RWPE2 (cell line): ENCODE measurements around the gene NAXE.

Source experiments
- ATAC-seq: fragments of 200-7000 bp; cut with Tn5 transposase; 3 replicates; pipeline ENCODE4 v1.9.1; 2021; ENCODE audit warnings: low read depth
- DNase-seq: peaks from one replicate; pipeline ENCODE4 v3.0.0-alpha.2; 2020; ENCODE audit warnings: low spot score
- H3K27ac ChIP-seq: fragments of 450-650 bp; 2 replicates; pipeline ENCODE4 v1.5.1; 2017; ENCODE audit warnings: mild to moderate bottlenecking; ENCODE audit not compliant: poor library complexity, severe bottlenecking
- H3K27me3 ChIP-seq: fragments of 250-450 bp; sonication (Bioruptor Pico); 2 replicates; pipeline ENCODE4 v1.5.1; 2021; ENCODE audit warnings: mild to moderate bottlenecking, moderate library complexity; ENCODE audit not compliant: insufficient read depth, poor library complexity, severe bottlenecking
- H3K36me3 ChIP-seq: fragments of 250-450 bp; sonication (Bioruptor Pico); 2 replicates; pipeline ENCODE4 v1.5.1; 2020; ENCODE audit warnings: low read depth, mild to moderate bottlenecking, moderate library complexity
- H3K4me1 ChIP-seq: fragments of 250-450 bp; sonication (Bioruptor Pico); 2 replicates; pipeline ENCODE4 v1.5.1; 2021; ENCODE audit warnings: mild to moderate bottlenecking, moderate library complexity; ENCODE audit not compliant: insufficient read depth, poor library complexity, severe bottlenecking
- H3K4me3 ChIP-seq: fragments of 250-450 bp; sonication (Bioruptor Pico); 2 replicates; pipeline ENCODE4 v1.5.1; 2021; ENCODE audit warnings: mild to moderate bottlenecking, moderate library complexity; ENCODE audit not compliant: severe bottlenecking
- H3K9me3 ChIP-seq: fragments of 250-450 bp; sonication (Bioruptor Pico); 2 replicates; pipeline ENCODE4 v1.5.1; 2021; ENCODE audit warnings: mild to moderate bottlenecking, moderate library complexity; ENCODE audit not compliant: severe bottlenecking
- CTCF ChIP-seq: fragments of 450-650 bp; IDR thresholded peaks from one replicate; pipeline ENCODE4 v1.5.1; 2017; ENCODE audit warnings: mild to moderate bottlenecking, moderate library complexity; ENCODE audit not compliant: poor library complexity, severe bottlenecking

The NAXE gene

GRCh38 chr1:156638189-156638985 lies 46.8 kb downstream of the NAXE start:
- peaks cover 76% of the 10 kb centered on the region for H3K27me3 ChIP-seq

GRCh38 chr1:156639601-156640101 lies 48.1 kb downstream of the NAXE start:
- no peak for DNase-seq
- TF ChIP-seq CTCF: no peak
- H3K27ac ChIP-seq: no peak overlapping the region
- H3K36me3 ChIP-seq: no peaks in the 10 kb centered on the region
- peaks cover 87% of the 10 kb centered on the region for H3K27me3 ChIP-seq
- no peaks in the 10 kb centered on the region for H3K9me3 ChIP-seq
- no peak overlapping the region for H3K4me3 ChIP-seq
- H3K4me1 ChIP-seq: no peaks in the 10 kb centered on the region
- peak; percentile 36; the same call in 1 of the 3 replicates for ATAC-seq

More at GRCh38 chr1:156638189-156638985, 46.8 kb downstream of the NAXE start:
- Histone ChIP-seq H3K4me3 (no peak overlapping the region), H3K27ac (no peak overlapping the region), H3K36me3 (no peaks in the 10 kb centered on the region), H3K9me3 (no peaks in the 10 kb centered on the region), H3K4me1 (no peaks in the 10 kb centered on the region)
- DNase-seq: no peak
- TF ChIP-seq CTCF: no peak
- ATAC-seq: no peak

GRCh38 chr1:156640842-156641706 lies 49.5 kb downstream of the NAXE start:
- peaks cover 96% of the 10 kb centered on the region for H3K27me3 ChIP-seq
- DNase-seq (no peak), ATAC-seq (no peak)
- no peak overlapping the region for H3K4me3 ChIP-seq
- no peaks in the 10 kb centered on the region for H3K36me3 ChIP-seq
- H3K9me3 ChIP-seq: no peaks in the 10 kb centered on the region
- H3K27ac ChIP-seq: no peak overlapping the region
- no peaks in the 10 kb centered on the region for H3K4me1 ChIP-seq
- no peak for TF ChIP-seq CTCF

GRCh38 chr1:156641761-156642264 lies 50.2 kb downstream of the NAXE start, which contains the start of gene BCAN:
Gene BCAN (plus strand): TSS chr1:156642117. CDS start chr1:156646055, 3,938 bp downstream.
- H3K27me3 ChIP-seq: peaks cover 94% of the 10 kb centered on the region
- H3K4me3 ChIP-seq: no peak within 1 kb of the TSS
- H3K9me3 ChIP-seq: no peaks in the 10 kb centered on the region
- no peak for TF ChIP-seq CTCF
- H3K4me1 ChIP-seq: no peaks in the 10 kb centered on the region
- H3K27ac ChIP-seq: no peak within 1 kb of the TSS
- no peaks in the 10 kb centered on the region for H3K36me3 ChIP-seq
- DNase-seq (no peak), ATAC-seq (peak; percentile 17; the same call in 2 of the 3 replicates)
